HG02610 (cell line): Measurements from ENCODE around the gene MRFAP1.
"Not testable (repeated sequence)": the region's sequence is repeated elsewhere in the genome, so short reads cannot be mapped to it uniquely, and the experiment has no call there.

ENCODE experiments used
- ATAC-seq: cut with Tn5 transposase; IDR thresholded peaks from one replicate; pipeline ENCODE4 v1.9.1; 2021; ENCODE audit warnings: mild to moderate bottlenecking, moderate library complexity; ENCODE audit not compliant: unreplicated experiment

Gene MRFAP1

GRCh38 chr4:6610856-6611430 is 29.5 kb upstream of the MRFAP1 start:
- no peak for ATAC-seq

- no peak for ATAC-seq
Measured at GRCh38 chr4:6612961-6613675, 27.4 kb upstream of the MRFAP1 start.

- no peak for ATAC-seq
Measured at GRCh38 chr4:6613676-6614651, 26.5 kb upstream of the MRFAP1 start.

GRCh38 chr4:6614701-6615230 is 25.7 kb upstream of the MRFAP1 start:
- no peak for ATAC-seq

GRCh38 chr4:6616087-6616995 is 24.1 kb upstream of the MRFAP1 start:
- no peak for ATAC-seq

GRCh38 chr4:6617246-6617645 is 23.2 kb upstream of the MRFAP1 start:
- no peak for ATAC-seq

- ATAC-seq: no peak
Measured at GRCh38 chr4:6618386-6619115, 21.9 kb upstream of the MRFAP1 start.

GRCh38 chr4:6619116-6619465 is 21.4 kb upstream of the MRFAP1 start:
- ATAC-seq: no peak

GRCh38 chr4:6619466-6620255 is 20.8 kb upstream of the MRFAP1 start:
- no peak for ATAC-seq

- no peak for ATAC-seq
Measured at GRCh38 chr4:6620296-6620695, 20.2 kb upstream of the MRFAP1 start.

- ATAC-seq: no peak
Measured at GRCh38 chr4:6620891-6621555, 19.5 kb upstream of the MRFAP1 start.

- ATAC-seq: no peak
Measured at GRCh38 chr4:6621556-6621927, 18.9 kb upstream of the MRFAP1 start.

GRCh38 chr4:6622744-6623143 is 17.7 kb upstream of the MRFAP1 start:
- no peak for ATAC-seq

- ATAC-seq: no peak
Measured at GRCh38 chr4:6625256-6625655, 15.2 kb upstream of the MRFAP1 start.

- no peak for ATAC-seq
Measured at GRCh38 chr4:6626066-6626465, 14.4 kb upstream of the MRFAP1 start.

GRCh38 chr4:6627832-6628231 is 12.7 kb upstream of the MRFAP1 start:
- ATAC-seq: no peak

- not testable (repeated sequence) for ATAC-seq
Measured at GRCh38 chr4:6628484-6628883, 12.0 kb upstream of the MRFAP1 start.

- ATAC-seq: no peak
Measured at GRCh38 chr4:6632125-6632524, 8.4 kb upstream of the MRFAP1 start.
